HL-60 (cell line): ENCODE measurements around the gene MYLK3.

Source experiments
- CTCF ChIP-seq: IDR thresholded peaks from one replicate; pipeline ENCODE4 v1.5.1; 2011; ENCODE audit warnings: low read length, control low read depth, inconsistent platforms; ENCODE audit not compliant: insufficient read depth
- GABPA ChIP-seq: IDR thresholded peaks from 2 replicates; pipeline ENCODE4 v1.6.1; 2012; ENCODE audit warnings: low read depth
- POLR2AphosphoS5 ChIP-seq: IDR thresholded peaks from 2 replicates; pipeline ENCODE4 v1.6.1; 2012; ENCODE audit warnings: low read depth
- REST ChIP-seq: IDR thresholded peaks from 2 replicates; pipeline ENCODE4 v1.6.1; 2012; ENCODE audit warnings: low read depth; ENCODE audit not compliant: insufficient replicate concordance
- SPI1 ChIP-seq: IDR thresholded peaks from 2 replicates; pipeline ENCODE4 v1.6.1; 2012; ENCODE audit warnings: low read depth, mild to moderate bottlenecking, borderline replicate concordance

- no peak for TF ChIP-seq REST
- no peak for TF ChIP-seq CTCF
- TF ChIP-seq POLR2AphosphoS5, result no peak
- TF ChIP-seq GABPA, result no peak
- no peak for TF ChIP-seq SPI1
Observed at GRCh38 chr16:46718214-46718613, 29.9 kb downstream of the MYLK3 start.
